NCI-H1417 treated with DMSO at 0.1 percent for 48 hours (cell line): ENCODE measurements around the gene SLC7A6OS.

Experiments
- DNase-seq: peaks from one replicate; lab custom pipeline; 2025; lab: John Stamatoyannopoulos, UW

The SLC7A6OS gene

DNA sequence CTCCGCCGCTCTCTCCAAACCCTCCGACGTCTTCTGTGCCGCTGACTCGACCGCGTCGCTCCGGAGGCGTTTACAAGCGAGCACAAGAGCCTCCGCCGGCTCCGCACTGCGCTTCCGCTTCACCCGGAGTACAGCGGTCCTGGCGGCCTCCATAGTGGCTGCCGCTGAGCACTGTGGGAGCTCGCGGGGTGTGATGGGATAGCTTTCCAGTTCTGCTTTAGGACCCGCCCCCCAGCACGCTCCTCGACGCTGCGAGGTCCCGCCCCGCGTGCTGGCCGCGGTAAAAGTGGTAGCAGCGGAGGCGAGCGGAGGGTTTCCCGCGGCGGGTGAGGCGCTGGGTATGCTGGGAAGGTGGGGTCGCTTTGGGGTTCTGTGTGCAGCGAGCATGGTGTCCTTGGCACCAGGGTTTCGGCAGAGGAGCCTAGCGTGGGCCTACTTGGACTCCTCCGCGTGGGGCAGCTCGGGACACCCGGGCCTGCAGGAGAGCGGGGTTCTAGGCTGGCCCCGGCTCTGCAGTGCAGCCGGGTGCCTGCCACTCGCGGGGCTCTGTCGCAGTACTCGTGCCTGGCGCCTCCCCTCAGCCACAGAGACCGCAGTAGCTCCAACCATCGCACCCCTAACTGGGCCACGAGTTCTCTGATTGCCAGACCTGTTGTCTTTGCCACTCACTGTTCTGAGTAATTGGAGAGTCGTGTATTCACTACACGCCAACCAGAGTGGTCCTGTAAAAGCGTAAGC, at the start of gene SLC7A6OS, which contains the start of gene PRMT7:
TSS of gene SLC7A6OS (minus strand) at position 173 of the 738 bp plus-strand sequence. CDS start at position 153, 20 bp downstream.
TSS of gene PRMT7 (plus strand) at position 246 of the 738 bp plus-strand sequence. CDS start 4,961 bp downstream, outside the sequence.
- DNase-seq = peak; percentile 66

DNA sequence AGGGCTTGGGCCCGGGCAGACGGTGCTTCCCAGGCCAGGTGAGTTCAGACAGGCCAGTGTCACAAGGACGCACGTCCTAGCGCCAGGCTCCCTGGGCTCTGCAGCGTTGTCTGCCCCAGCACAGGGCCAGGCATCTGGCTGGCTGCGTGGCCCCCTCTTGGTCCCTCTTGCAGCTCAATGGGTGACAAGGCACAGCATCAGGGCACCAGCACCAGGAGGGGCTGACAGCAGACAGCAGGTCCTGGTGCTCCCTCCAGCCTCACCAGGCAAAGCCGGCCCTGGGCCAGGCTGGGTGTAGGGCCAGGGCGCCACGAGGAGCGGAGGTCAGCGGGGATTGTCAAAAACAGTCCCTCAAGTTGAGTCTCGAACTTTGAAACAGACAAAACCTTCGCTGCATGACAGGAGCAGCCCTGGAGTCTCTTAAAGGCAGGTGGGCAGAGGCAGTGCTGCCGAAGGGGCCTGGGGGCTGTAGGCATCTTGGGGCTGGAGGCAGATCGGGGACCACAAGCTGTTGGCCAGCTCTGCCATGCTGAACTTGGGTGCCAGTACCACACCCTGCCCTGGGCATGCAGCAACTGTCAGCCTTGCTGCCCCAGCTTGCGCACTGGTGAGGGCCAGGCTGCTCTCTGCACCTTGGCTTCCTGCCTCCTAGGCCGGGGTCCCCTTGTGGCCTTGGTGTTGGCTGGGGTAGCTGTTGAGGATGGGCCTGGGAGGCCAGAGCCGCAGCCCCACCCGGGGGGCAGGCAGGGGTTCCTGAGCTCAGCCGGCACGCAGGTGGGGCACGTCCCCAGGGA, 48.8 kb upstream of the SLC7A6OS start:
- DNase-seq = no peak

DNA sequence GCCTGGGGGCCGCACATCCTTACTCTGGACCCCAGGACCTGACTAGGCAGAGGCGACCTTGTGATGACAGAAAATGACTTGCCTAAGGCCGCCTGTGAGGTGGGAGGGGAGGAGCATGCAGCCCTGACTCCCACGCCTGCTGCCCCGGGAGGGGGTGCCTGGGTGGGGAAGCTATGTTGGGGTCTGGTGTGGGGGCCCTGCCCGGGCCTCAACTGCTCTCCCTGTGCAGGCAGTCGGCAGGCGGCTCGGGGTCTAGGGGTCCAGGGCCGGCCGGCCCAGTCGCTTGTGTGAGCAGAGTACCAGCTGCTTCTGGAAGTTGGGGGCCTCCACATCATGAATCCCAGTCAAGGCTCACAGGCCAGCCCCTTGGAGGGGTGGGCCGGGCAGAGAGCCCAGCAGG, 48.2 kb upstream of the SLC7A6OS start:
- DNase-seq = no peak

DNA sequence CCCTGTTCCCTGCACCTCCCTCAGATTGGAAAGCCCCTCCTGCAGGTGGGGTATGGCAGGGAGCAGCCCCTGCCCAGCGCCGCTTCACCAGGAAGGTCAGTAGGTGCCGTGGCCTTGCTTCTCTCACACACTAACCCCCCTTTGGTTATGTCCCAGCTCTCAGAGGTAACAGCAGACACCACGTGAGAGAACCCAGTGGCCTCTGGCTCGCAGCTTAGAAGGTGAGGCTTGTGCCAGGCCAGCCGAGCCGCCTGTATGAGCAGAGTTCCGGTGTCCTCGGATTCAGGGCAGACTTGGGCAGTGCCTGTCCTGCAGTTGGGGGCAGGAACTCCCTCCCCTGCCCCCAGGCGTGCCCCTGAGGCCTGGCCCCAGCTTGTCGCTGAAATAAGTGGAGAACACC, 47.2 kb upstream of the SLC7A6OS start:
- no peak for DNase-seq

DNA sequence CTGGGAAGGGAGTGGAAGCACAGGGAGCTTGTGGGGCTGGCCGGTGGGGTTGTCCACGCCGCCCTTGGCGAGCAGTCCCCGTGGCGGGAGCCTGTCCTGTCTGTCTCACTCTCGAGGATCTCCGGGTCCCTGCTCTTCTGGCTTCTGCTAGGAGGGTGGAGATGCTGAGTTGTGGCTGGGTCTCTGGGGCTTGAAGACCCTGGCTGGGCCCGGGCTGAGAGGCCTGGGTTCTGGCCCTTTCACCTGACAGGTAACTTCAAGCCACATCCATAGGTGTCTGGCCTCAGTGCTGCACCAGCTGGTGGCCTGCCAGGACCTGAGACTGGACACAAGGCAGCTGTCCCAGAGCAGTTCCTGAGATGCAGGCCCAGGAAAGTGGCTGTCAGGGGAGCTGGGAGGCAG, 46.8 kb upstream of the SLC7A6OS start:
- DNase-seq = no peak

DNA sequence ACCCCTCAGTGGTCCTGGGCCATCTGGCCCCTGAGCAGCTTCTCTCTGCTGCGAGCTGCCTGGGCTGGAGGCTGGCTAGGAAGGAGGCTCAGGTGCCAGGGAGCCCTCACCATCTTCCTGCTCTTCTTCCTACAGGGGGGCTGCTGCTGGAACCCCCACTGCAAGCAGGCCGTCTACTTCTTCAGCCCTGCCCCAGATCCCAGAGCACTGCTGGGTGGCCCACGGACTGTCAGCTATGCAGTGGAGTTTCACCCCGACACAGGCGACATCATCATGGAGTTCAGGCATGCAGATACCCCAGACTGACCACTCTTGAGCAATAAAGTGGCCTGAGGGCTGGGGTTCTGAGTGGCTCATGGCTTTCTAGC, 46.2 kb upstream of the SLC7A6OS start:
- no peak for DNase-seq

DNA sequence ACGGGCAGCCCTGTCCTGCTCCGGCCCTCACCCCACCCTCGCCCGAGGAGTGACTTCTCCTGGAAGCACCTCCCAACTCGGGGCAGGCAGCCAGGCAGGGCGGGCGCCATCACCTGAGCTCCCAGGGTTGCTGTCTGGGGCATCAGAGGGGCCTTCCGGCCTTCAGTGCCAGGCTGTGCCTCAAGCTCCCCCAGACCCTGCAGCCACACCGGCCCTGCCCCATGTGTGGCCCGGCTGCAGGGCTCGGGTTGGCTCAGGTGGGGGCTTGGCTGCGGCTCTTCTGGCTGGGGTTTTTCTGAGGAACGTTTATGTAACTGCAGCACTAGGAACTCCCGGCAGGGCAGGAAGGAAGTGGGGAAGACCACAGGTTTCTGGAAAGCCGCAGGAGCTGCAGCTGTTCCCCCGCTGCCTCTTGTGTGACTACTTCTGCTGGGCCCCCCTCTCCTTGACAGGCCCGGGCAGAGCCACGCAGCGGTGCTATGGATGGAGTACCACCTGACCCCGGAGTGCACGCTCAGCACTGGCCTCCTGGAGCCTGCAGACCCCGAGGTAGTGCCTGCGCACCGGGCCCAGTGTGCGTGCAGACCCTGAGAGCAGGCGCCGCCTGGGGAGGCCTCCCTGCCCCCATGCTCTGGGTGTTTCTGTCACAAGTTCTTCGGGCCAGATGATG, 45.6 kb upstream of the SLC7A6OS start:
- no peak for DNase-seq

DNA sequence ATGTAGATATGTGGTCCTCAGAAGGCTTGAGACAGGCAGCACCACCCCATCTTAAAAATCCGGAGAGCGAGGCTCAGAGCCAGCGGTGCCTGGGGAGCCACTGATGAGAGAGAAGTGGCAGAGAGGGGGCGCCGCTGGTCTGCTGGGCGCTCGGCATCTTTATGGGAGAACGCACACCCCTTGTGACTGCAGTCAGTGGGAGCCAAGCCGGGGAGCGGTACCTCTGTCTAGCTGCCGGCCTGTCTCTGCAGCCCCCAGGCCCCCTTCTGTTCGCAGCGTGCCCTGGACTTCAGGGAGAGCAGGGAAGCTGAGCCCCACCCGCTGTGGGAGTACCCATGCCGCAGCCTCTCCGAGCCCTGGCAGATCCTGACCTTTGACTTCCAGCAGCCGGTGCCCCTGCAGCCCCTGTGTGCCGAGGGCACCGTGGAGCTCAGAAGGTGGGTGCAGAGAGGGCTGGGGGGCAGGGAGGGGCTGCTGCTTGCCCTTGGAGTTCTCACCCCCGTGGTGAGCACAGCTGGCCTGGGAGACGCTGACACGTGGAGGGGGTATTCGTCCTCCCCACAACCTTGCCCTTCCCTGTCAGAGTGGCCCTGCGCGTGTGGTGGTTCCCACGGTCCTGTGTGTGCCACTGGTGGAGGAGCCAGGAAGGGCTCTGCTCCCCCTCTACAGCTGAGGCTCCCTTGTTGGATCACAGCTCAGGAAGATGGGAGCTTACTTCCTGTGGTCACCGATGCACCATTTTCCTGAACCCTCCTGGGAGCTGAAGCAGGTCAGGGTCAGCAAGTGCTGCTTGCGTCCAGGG, 44.9 kb upstream of the SLC7A6OS start:
- DNase-seq = no peak

DNA sequence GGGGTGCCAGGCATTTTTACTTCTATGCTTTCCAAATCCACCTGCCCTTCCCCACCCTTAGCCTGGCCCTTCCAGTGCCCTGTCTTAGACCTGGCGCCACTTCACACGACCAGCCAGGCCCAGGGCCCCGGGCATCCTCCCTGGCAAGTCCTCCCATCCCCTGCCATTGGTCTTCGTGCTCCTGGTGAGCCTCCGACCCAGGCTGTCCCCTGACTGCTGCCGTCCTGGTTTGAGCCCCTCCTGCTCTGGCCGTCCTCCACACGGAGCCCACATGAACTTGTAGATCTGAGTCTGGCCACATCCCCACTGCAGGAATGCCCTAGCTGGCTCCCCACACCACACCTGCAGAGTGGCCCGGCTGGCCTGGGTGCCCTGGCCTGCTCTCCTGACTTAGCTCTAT, 44.1 kb upstream of the SLC7A6OS start:
- no peak for DNase-seq

DNA sequence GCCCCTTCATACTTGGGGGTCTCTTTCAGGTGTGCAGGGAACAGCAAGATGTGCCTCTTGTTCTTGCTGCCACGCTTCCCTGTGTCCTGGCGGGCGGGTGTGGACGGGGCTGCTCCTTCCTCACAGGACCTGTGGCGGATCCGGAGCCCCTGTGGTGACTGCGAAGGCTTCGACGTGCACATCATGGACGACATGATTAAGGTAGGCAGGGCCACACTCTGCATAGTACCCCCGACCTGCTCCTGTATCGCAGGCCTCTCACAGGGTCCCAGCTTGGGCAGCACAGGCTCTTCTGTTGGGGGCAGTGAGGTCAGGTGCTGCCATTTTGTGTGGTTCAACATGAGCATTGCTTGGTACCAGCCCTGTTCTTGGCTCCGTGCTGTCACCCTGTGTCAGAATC, 42.6 kb upstream of the SLC7A6OS start:
- DNase-seq = no peak

DNA sequence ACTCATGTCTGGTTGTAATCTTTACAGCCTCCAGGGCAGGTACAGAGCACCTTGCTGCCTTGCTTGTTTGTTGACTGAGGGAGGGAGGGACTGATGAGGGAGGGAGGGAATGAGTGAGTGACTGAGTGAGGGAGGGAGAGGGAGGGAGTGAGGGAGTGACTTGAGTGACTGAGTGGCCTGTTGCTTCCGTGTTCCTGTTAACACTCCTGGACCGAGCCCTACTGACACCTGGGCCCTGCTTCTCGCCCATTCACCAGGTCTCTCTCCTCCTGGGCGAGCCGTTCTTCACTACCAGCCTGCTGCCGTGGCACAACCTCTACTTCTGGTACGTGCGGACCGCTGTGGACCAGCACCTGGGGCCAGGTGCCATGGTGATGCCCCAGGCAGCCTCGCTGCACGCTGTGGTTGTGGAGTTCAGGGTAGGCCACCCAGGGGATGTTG, 41.3 kb upstream of the SLC7A6OS start:
- no peak for DNase-seq

DNA sequence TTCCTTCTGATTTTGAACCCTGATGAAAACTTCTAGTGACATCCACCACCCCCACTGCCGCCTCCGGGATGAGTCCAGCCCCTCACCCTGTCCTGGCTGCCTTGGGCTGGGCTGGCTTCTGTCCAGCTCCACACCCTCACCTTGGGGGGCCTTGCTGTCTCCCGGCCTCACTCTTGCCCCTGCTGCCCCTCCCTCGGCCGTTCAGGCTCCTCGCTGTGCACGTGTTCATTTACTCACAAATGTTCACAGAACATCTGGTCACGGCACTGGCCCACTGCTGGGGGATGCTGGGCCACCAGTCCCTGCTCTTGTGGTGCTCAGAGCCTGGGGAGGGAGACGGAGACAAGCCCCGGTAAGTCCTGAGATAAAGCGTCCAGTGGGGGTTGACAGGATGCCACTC, 40.7 kb upstream of the SLC7A6OS start:
- DNase-seq = no peak

DNA sequence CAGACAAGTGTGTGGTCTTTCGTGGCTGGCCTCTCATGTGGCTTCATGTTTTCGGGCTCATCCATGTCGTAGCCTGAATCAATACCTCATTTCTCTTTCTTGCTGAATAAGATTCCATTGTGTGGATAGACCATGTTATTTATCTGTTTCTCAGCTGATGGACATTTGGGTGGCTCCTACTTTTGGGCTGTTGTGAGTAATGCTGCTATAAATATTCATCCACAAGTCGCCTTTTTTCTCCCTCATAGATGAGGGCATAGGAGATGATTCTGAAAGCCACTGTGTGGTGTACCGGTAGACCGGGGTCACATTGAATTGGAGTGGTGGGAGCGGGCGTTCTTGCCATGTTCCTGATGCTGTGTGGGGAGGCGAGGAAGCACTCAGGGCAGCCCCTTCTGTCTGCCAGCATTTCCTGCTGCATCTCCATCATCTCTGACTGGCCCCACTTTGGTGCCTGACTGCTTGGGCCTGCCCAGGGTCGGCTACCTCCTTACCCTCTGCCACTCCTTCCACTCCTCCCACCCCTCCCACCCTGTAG, 40.1 kb upstream of the SLC7A6OS start:
- DNase-seq = no peak

DNA sequence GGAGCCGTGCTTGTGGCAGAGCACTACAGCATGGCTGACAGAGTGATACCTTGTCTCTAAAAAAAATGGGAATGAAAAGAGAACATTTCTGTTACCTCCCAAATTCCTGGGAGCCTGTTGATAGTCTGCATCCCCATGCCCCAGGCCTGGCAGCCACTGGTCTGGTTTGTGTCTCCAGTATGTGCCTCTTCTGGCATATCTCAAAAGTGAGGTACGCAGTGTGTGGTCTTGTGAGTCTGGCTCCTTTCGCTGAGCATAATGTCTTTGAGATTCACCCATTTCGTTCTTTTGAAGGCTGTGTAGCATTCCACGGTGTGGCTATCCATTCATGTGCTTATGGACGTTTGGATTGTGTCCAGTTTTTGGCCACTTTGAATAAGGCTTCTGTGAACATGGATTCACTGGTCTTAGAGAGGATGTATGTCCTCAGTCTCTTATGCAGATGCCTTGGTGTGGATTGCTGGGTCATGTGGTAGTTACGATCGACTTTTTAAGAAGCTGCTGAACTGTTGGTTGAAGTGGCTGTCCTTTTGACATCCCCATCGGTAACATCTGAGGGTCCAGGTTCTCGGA, 39.2 kb upstream of the SLC7A6OS start:
- no peak for DNase-seq

DNA sequence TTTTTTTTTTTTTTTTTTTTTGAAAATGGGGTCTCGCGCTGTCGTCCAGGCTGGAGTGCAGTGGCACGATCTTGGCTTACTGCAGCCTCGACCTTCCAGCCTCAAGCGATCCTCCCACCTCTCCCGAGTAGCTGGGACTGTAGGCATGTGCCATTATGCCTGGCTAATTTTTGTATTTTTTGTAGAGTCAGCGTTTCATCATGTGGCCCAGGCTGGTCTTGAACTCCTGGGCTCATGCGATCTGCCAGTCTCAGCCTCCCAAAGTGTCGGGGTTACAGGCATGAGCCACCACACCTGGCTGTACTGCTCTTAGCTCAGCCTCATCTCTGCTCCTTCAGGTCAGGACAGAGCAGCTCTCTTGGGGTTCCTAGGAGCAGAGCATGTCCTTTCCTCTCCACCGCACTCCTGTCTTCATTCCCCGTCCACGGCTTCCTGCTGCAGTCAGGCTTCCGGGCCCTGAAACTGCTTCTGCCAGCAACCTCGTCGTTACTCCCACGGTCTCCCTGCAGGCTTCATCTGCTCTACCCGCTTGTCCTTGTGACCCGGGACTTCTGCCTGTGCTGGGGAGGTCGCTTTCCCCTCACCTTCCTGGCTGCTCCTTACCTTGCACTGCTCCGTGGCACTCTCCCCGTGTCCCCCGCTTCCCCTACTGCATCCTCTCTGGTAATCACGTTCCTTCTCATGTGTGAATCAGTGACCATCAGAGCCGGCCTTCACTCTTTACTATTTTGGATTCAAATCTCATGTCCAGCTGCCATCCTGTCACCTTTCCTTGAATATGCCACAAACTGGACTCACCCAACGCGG, 38.1 kb upstream of the SLC7A6OS start:
- no peak for DNase-seq

DNA sequence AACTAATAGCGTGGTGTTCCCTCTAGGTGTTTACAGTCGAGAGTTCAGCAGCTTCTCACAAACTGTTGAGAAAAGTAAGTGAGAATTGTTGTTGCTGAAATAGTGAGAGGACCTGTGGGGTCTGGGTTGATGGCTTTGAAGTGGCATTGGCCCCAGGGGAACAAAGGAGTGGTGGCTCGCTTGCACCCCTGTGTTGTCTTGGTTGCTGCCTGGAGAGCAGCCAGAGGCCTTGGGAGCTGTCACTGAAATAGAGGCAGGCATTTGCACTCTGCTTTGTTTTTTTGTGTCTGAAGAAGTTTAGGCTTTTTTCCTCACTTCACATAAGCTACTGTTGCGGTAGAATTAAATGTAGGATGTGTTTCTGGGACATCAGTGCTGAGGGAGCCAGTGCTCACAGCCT, 36.9 kb upstream of the SLC7A6OS start:
- DNase-seq = no peak

DNA sequence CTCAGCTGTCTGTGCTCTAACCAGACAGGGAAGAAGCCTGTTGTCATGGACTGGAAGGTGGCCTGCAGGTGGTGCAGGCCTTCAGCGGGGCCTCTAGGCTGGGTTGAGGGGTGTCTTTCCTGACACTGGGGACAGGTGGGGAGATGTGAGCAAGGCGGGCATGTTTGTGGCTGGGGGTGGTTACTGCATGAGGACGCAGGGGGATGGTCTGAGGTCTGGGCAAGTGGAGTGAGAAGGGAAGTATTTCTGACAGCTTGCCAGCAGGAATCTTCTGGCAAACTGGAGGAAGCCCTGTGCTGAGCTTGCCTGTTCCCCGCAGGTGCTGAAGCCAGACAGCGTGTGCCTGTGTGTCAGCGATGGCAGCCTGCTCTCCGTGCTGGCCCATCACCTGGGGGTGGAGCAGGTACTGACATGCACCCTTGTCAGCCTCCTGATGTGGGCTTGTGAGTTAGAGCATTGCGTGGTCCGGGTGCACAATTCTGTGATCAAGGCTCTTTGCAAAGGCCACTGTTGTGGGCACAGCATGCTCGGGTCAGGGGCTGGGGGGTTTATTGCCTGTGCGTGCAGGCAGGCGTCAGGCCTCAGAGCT, 36.2 kb upstream of the SLC7A6OS start:
- DNase-seq = no peak

DNA sequence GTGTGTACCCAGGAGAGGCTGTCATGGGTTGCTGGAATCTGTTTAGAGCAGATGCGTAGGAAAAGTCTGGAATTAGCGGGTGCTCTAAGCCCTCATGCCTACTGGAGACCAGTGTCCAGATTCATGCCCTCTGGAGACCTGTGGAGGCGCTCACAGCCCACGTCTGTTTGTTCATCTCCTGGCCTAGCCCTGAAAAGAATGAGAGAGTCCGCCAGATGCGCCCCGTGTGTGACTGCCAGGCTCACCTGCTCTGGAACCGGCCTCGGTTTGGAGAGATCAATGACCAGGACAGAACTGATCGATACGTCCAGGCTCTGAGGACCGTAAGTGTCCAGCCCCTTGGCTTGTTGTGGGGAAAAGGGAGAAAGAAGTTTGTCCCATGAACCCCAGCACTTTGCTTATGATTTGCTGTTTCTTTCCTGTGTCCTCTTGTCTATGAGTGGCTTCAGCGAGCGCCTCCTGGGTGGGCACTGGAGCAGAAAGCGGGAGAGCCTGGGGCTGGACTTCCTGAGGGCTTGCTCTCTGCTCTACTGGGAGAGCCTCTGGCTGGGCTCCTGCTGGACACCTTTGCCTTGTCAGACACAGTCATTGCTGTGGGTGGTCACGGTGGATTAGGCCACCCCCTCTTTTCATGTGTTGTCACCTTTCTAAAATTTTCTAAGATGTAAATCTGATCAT, 35.4 kb upstream of the SLC7A6OS start:
- no peak for DNase-seq

DNA sequence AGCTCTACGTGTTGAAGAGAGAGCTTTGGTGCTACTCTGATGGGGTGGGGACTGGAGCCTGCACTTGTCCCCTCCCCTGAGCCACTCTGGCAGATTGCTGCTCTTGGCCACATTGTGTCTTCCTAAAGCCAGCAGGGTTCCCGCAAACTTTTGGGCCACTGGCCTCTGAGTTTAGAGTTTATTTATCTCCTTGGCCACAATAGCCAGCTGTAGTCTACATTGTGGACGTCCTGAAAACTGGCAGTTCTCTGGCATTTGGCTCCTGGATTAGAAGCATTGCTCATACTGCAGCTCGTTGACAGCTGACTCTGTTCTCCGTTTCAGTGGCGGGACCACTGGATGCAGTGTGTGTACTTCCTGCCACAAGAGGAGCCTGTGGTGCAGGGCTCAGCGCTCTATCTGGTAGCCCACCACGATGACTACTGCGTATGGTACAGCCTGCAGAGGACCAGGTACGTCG, 34.6 kb upstream of the SLC7A6OS start:
- DNase-seq = no peak
